Mucosa of rectum (tissue), 2 donors: ENCODE data around the gene RREB1.

ENCODE experiments used
- H3K27ac ChIP-seq, 2 donors: one replicate each; pipeline ENCODE4 v1.7.0; 2013; ENCODE audit warnings: inconsistent platforms in 2 of 2, low read depth in 2 of 2, low read length in 2 of 2
- H3K27me3 ChIP-seq, 2 donors: one replicate each; pipeline ENCODE4 v1.7.0; 2013; ENCODE audit warnings: low read length in 2 of 2; ENCODE audit not compliant: control insufficient read depth in 2 of 2, insufficient read depth in 2 of 2
- H3K36me3 ChIP-seq, 2 donors: one replicate each; pipeline ENCODE4 v1.7.0; 2013; ENCODE audit warnings: low read length in 2 of 2; ENCODE audit not compliant: control insufficient read depth in 2 of 2, insufficient read depth in 2 of 2
- H3K4me1 ChIP-seq, 2 donors: one replicate each; pipeline ENCODE4 v1.7.0; 2013; ENCODE audit warnings: low read length in 2 of 2, mild to moderate bottlenecking in 1 of 2; ENCODE audit not compliant: control insufficient read depth in 2 of 2, insufficient read depth in 2 of 2
- H3K4me3 ChIP-seq, 2 donors: one replicate each; pipeline ENCODE4 v1.7.0; 2013; ENCODE audit warnings: low read length in 2 of 2
- H3K9ac ChIP-seq, 2 donors: one replicate each; pipeline ENCODE4 v1.7.0; 2013; ENCODE audit warnings: low read length in 2 of 2, low read depth in 1 of 2, mild to moderate bottlenecking in 1 of 2
- H3K9me3 ChIP-seq, 2 donors: one replicate each; pipeline ENCODE4 v1.7.0; 2013; ENCODE audit warnings: low read length in 2 of 2; ENCODE audit not compliant: control insufficient read depth in 2 of 2
- donor health status: healthy.
- donor health status: Normal muscosa, but diverticular disease.

RREB1 gene

DNA sequence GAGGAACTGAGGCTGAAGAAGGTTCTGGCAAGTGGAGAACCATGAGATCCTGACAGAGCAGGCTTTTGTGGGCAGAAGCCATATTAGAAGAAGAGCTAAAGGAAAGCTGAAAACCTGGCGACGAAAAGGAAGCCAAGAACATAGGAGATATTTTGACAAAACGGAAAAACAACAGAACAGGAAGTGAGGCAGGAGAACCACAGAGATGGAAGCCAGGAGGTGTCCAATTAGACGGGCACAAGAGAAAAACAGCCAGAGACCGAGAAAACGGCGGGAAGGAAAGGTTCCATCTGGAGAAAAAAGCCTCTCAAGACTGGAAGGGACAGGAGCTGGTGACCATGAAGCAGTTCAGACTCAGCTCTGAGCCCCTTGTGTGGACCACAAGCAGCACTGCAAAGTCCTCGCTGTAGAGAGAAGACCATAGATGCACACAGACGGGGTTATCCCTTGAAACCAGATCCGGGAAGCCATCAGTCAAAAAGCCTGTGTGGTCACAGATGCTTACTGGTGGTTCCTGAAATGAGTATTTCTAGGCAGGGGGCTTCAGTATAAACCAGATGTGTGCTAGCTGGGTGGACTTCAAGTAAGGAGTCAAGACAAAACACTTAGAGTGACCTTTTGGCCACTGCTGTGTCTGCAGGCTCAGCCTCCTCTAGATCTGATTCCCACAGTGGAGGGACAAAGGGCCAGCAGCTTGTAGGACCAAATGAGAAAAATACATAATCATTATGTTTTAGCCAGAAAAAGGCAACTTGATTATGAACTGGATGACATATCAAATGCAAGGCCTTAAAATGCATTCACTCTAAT lies 174.5 kb downstream of the RREB1 start:
- Histone ChIP-seq H3K27me3 (no peaks in the 10 kb centered on the region), H3K4me3 (no peak overlapping the region), H3K9me3 (no peaks in the 10 kb centered on the region), H3K36me3 (peaks cover 8 to 18% of the 10 kb centered on the region in 2 donors), H3K9ac (no peak overlapping the region), H3K4me1 (peaks cover 2 to 4% of the 10 kb centered on the region in 2 donors), H3K27ac (no peak overlapping the region)

- Histone ChIP-seq H3K4me3 (no peak overlapping the region), H3K36me3 (peaks cover 15 to 26% of the 10 kb centered on the region in 2 donors), H3K27ac (no peak overlapping the region), H3K9ac (no peak overlapping the region), H3K4me1 (no peaks in the 10 kb centered on the region), H3K27me3 (no peaks in the 10 kb centered on the region), H3K9me3 (no peaks in the 10 kb centered on the region)
These were observed 175.9 kb downstream of the RREB1 start for GRCh38 chr6:7283676-7284075.

DNA sequence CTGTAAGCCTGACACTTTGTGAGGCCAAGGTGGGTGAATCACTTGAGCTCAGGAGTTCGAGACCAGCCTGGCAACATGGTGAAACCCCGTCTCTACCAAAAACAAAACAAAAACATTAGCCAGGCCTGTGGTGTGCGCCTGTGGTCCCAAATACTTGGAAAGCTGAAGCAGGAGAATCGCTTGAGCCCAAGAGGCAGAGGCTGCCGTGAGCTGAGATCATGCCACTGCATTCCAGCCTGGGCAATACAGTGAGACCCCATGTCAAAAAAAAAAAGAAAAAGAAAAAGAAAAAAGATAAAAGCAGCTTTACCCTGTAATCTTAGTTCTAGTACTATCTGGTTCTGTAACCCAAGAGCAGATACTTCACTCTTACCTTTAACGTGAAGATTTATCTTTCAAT lies 177.7 kb downstream of the RREB1 start:
- Histone ChIP-seq H3K9ac (no peak overlapping the region), H3K9me3 (no peaks in the 10 kb centered on the region), H3K36me3 (peaks cover 31 to 44% of the 10 kb centered on the region in 2 donors), H3K27me3 (no peaks in the 10 kb centered on the region), H3K4me1 (no peaks in the 10 kb centered on the region), H3K4me3 (no peak overlapping the region), H3K27ac (no peak overlapping the region)

DNA sequence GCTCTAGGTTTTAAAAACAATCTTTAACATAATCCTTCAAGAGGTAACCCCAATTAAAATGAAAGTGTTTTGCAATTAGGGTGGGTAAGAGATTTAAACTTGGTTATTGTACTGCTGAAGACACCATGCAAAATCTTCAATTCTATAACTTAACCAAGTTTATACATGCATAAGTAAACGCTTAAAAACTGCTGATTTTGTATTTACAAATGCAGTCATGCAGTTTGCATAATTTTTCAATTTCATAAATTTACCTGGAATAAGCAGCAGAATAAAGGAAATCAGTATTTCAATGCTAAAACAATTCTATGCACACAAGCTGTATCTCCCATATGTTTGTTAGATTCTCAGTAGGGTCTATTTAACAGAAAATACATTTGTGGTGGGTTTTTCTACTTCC lies 182.3 kb downstream of the RREB1 start:
- H3K9ac ChIP-seq: no peak overlapping the region
- no peaks in the 10 kb centered on the region for H3K4me1 ChIP-seq
- no peaks in the 10 kb centered on the region for H3K27me3 ChIP-seq
- peaks cover 48 to 65% of the 10 kb centered on the region in 2 donors for H3K36me3 ChIP-seq
- H3K27ac ChIP-seq: no peak overlapping the region
- no peaks in the 10 kb centered on the region for H3K9me3 ChIP-seq
- no peak overlapping the region for H3K4me3 ChIP-seq

DNA sequence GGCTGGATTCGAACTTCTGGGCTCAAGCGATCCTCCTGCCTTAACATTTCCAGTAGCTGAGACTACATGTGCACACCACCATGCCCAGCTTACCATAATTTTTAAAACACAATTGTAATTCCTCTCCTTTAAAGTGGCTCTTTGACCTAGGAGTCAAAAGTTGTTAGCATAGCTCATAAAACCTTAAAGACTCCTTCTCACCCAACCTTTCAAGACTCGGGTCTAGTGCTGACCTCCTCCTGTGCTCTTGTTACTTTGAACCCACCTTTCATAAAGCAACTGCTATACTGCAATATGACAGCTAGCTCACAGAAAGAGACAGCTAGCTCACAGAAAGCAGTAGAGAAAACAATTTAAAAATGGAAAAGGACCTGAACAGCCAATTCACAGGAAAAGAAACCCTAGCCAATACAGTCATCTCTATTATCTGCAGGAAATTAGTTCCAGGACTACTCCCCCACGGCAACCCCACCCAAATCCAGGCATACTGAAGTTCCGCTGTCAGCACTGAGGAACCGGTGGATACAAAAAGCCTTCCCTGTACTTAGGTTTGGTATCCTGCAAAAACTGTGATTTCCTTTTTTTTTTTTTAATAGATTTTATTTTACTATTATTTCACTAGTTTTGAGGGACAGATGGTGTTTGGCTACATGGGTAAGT lies 185.0 kb downstream of the RREB1 start:
- Histone ChIP-seq H3K9me3 (no peaks in the 10 kb centered on the region), H3K27me3 (no peaks in the 10 kb centered on the region), H3K36me3 (peaks cover 51 to 58% of the 10 kb centered on the region in 2 donors), H3K27ac (no peak overlapping the region), H3K4me1 (no peaks in the 10 kb centered on the region), H3K9ac (no peak overlapping the region), H3K4me3 (no peak overlapping the region)

DNA sequence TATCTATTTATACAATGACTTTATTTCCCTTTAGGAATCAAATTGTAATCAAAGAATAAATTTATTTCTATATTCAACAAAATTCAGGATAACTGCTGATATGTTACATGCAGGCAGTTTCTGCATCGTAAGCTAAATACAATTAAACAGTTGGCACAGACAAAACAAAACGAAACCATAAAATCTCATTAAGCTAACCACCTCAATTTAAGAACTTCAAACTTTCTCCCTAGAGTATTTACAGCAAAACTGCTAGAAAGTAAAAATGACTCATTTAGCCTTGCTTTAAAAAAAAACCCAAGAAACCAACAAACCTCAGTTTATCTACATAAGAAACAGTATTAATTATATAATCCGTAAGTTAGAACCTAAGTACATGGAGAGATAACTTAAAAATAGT lies 188.2 kb downstream of the RREB1 start:
- H3K36me3 ChIP-seq: peaks cover 48 to 51% of the 10 kb centered on the region in 2 donors
- no peak overlapping the region for H3K9ac ChIP-seq

GRCh38 chr6:7296602-7297001 lies 188.8 kb downstream of the RREB1 start:
- Histone ChIP-seq H3K9me3 (no peaks in the 10 kb centered on the region), H3K27ac (no peak overlapping the region), H3K9ac (no peak overlapping the region), H3K4me3 (no peak overlapping the region), H3K27me3 (no peaks in the 10 kb centered on the region), H3K36me3 (peaks cover 52 to 58% of the 10 kb centered on the region in 2 donors), H3K4me1 (no peaks in the 10 kb centered on the region)

More for the DNA sequence above, 188.2 kb downstream of the RREB1 start:
- Histone ChIP-seq H3K27ac (no peak overlapping the region), H3K4me1 (no peaks in the 10 kb centered on the region), H3K4me3 (no peak overlapping the region), H3K9me3 (no peaks in the 10 kb centered on the region), H3K27me3 (no peaks in the 10 kb centered on the region)

DNA sequence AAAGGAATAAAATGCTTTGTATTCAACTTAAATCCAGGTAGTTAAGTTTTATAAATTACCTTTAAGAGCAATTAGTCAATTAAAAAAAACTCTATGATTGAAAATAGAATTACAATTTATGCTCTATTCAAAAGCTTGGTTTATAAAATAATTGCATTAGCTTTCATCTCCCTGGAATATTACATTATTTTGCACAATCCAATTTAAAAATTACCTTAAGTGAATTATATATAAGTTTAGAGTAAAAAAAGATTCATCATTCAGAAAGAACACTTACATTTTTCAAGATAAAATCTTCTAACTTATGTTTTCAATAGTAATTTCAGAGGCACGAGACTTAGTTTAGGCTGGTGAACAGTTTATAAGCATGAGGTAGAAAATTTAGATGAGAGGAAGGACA lies 190.4 kb downstream of the RREB1 start:
- H3K9ac ChIP-seq: no peak overlapping the region
- peaks cover 53 to 59% of the 10 kb centered on the region in 2 donors for H3K36me3 ChIP-seq
- H3K4me3 ChIP-seq: no peak overlapping the region
- H3K9me3 ChIP-seq: no peaks in the 10 kb centered on the region
- no peak overlapping the region for H3K27ac ChIP-seq
- no peaks in the 10 kb centered on the region for H3K4me1 ChIP-seq
- no peaks in the 10 kb centered on the region for H3K27me3 ChIP-seq

DNA sequence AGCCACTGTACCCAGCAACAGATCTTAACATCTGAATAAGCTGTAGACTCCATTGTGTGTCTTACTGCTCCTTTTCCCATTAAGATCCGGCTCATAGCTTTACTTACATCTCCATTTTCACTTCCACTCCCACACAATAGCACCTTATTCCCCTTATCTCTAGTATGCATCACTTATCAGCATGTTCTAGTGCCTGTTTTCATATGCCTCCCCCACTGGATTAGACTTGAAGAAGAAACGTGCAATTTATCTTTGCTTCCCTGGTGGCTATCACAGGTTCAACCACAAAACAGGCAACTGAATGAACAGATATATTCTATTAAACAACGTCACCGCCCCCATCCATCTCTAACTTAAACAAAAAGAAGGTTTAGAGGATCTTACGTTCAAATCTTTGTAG lies 193.2 kb downstream of the RREB1 start:
- H3K27me3 ChIP-seq: no peaks in the 10 kb centered on the region
- peaks cover 68 to 69% of the 10 kb centered on the region in 2 donors for H3K36me3 ChIP-seq
- H3K4me3 ChIP-seq: no peak overlapping the region
- H3K4me1 ChIP-seq: no peaks in the 10 kb centered on the region
- no peak overlapping the region for H3K9ac ChIP-seq
- no peaks in the 10 kb centered on the region for H3K9me3 ChIP-seq
- H3K27ac ChIP-seq: no peak overlapping the region
